Caco-2 (cell line): Measurements from ENCODE around the gene MRPS27. TPM values are rescaled to one million over a fixed set of nuclear protein-coding genes. Genes with fewer than 3 reads are reported as not detected.

Experiments
- BruUV-seq: library from RNA; stranded (reverse); fragments of 400-500 nt; replicated peaks from 2 replicates; lab custom pipeline; 2021; lab: Mats Ljungman, UMichigan
- CTCF ChIA-PET: fragments of 300-600 bp; sonication (Branson Sonifier 250); formaldehyde crosslinking; loops from one replicate; lab custom pipeline; 2022; ENCODE audit warnings: antibody characterized with exemption; lab: Charles Lee
- POLR2A ChIA-PET: fragments of 300-600 bp; sonication (Branson Sonifier 250); formaldehyde crosslinking; loops from one replicate; lab custom pipeline; 2022; ENCODE audit warnings: antibody characterized with exemption; lab: Charles Lee
- DNase-seq, 2 experiments: peaks; one replicate each; pipeline versions ENCODE4 v3.0.0 to v3.0.0-alpha.2; 2020 to 2022
- H3K27me3 ChIP-seq: replicated peaks from 2 replicates; pipeline ENCODE4 v1.6.0; 2011; ENCODE audit warnings: low read length; ENCODE audit not compliant: control insufficient read depth, insufficient read depth
- H3K36me3 ChIP-seq: 2 replicates; pipeline ENCODE4 v1.5.1; 2011; ENCODE audit warnings: low read length; ENCODE audit not compliant: control insufficient read depth, insufficient read depth
- H3K4me1 ChIP-seq: fragments of 250-450 bp; sonication (Bioruptor Pico); 2 replicates; pipeline ENCODE4 v1.5.1; 2020; ENCODE audit warnings: mild to moderate bottlenecking
- H3K4me3 ChIP-seq: 2 replicates; pipeline ENCODE4 v1.5.1; 2011; ENCODE audit warnings: low read depth, mild to moderate bottlenecking, control low read depth, low read length
- H3K9me3 ChIP-seq: fragments of 250-450 bp; sonication (Bioruptor Pico); 2 replicates; pipeline ENCODE4 v1.5.1; 2020; ENCODE audit warnings: mild to moderate bottlenecking, moderate library complexity
- H3K27ac Mint-ChIP-seq: one replicate; pipeline ENCODE4 v1.8.0; 2022; ENCODE audit warnings: mixed read lengths; ENCODE audit not compliant: unreplicated experiment
- H3K27me3 Mint-ChIP-seq: one replicate; pipeline ENCODE4 v1.8.0; 2022; ENCODE audit warnings: mixed read lengths; ENCODE audit not compliant: insufficient read depth, unreplicated experiment
- H3K36me3 Mint-ChIP-seq: one replicate; pipeline ENCODE4 v1.8.0; 2022; ENCODE audit warnings: mild to moderate bottlenecking, mixed read lengths; ENCODE audit not compliant: insufficient read depth, unreplicated experiment
- H3K4me1 Mint-ChIP-seq: one replicate; pipeline ENCODE4 v1.8.0; 2022; ENCODE audit warnings: low read depth, mixed read lengths; ENCODE audit not compliant: unreplicated experiment
- H3K4me3 Mint-ChIP-seq: one replicate; pipeline ENCODE4 v1.8.0; 2022; ENCODE audit warnings: mild to moderate bottlenecking, moderate library complexity, mixed read lengths; ENCODE audit not compliant: unreplicated experiment
- H3K9me3 Mint-ChIP-seq: one replicate; pipeline ENCODE4 v1.8.0; 2022; ENCODE audit warnings: mixed read lengths; ENCODE audit not compliant: unreplicated experiment
- intact Hi-C: fragments of 100-400 bp; cut with micrococcal nuclease; formaldehyde crosslinking; loops from one replicate; pipeline ENCODE4 v1.10.0; 2022; ENCODE audit not compliant: unreplicated experiment
- total RNA-seq: library from RNA; stranded (reverse); gene quantifications from 2 replicates; pipeline ENCODE4 v1.2.3, GENCODE V29; 2022
- TF ChIP-seq, protein P1 (sequence below), 2 experiments: fragments of 200-600 bp in 1 of 2; IDR thresholded peaks; 1 replicate in 1 of 2; 2 replicates in 1 of 2; pipeline versions ENCODE4 v1.5.1 to v1.8.0; 2011 to 2022; ENCODE audit warnings: antibody characterized with exemption in 1 of 2, control low read depth in 1 of 2, inconsistent platforms in 1 of 2, low read depth in 1 of 2, low read length in 1 of 2, mild to moderate bottlenecking in 1 of 2, moderate library complexity in 1 of 2; ENCODE audit not compliant: insufficient read depth in 1 of 2, severe bottlenecking in 1 of 2, unreplicated experiment in 1 of 2

MRPS27 gene
- total RNA-seq, 1 experiment from 2014 or later: 71.1 TPM

DNA sequence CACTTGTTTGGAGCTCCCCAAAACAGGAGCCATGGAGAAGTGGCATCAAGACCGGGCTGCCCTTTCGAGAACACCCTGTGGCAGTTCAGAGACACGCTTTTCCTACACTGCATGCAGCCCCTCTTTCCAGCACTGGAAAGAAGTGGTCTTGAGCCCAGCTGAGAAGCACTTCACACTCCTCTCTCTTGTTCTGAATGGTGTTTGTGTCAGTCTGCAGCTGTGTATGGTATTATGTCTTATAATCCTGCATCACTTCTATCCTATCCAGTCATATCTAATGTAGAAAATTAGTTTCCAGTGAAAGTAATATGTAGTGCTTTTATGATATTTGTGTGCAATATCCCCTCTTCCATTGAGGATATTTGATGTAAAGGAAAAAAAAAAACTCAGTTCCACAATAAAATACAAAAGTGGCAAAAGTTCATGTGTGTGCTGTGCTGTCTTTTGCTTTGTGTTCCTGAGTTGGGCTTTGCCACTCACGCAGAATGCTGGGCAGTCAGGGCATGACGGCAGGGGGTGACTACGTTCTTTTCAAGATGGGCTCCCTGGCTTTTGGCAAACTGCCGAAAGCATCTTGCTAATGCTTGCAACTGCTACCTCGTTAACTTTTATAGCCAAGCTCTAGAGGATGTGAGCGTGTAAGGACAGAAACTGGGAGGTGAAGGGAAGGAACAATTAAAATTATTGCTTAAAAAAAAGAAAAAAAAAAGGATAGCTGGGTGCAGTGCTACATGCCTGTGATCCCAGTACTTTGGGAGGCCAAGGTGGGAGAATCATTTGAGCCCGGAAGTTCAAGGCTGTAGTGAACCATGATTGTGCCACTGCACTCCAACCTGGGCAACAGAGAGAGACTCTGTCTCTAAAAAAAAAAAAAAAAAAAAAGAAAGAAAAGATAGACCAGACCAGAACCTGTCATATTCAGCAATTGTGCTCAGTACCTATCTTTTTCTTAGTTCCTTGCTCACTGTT is 110.6 kb downstream of the MRPS27 start:
- Histone ChIP-seq H3K27me3 (no peaks in the 10 kb centered on the region), H3K4me3 (no peak overlapping the region), H3K36me3 (no peaks in the 10 kb centered on the region), H3K4me1 (no peaks in the 10 kb centered on the region), H3K9me3 (no peaks in the 10 kb centered on the region)
- Mint-ChIP-seq H3K9me3 (no peaks in the 10 kb centered on the region), H3K27me3 (no peaks in the 10 kb centered on the region), H3K4me3 (no peak overlapping the region), H3K4me1 (peaks cover 8% of the 10 kb centered on the region), H3K27ac (no peak overlapping the region), H3K36me3 (no peaks in the 10 kb centered on the region)
- ChIA-PET POLR2A (no interaction called here), CTCF (interaction anchor here (0.5 kb wide), 1 partner anchor 887 kb away, joined by 3 read pairs; no protein-coding TSS in a partner anchor)
- intact Hi-C loops: no loop called here
- DNase-seq: no peak
- no TSS peak for BruUV-seq
- TF ChIP-seq, protein P1, sequence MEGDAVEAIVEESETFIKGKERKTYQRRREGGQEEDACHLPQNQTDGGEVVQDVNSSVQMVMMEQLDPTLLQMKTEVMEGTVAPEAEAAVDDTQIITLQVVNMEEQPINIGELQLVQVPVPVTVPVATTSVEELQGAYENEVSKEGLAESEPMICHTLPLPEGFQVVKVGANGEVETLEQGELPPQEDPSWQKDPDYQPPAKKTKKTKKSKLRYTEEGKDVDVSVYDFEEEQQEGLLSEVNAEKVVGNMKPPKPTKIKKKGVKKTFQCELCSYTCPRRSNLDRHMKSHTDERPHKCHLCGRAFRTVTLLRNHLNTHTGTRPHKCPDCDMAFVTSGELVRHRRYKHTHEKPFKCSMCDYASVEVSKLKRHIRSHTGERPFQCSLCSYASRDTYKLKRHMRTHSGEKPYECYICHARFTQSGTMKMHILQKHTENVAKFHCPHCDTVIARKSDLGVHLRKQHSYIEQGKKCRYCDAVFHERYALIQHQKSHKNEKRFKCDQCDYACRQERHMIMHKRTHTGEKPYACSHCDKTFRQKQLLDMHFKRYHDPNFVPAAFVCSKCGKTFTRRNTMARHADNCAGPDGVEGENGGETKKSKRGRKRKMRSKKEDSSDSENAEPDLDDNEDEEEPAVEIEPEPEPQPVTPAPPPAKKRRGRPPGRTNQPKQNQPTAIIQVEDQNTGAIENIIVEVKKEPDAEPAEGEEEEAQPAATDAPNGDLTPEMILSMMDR (IDR thresholded peaks at IDR 0.05; ENCODE audit: insufficient read depth in 1 of 2, low read depth in 1 of 2, low read length in 1 of 2, severe bottlenecking in 1 of 2, unreplicated experiment in 1 of 2): no peak

- ChIA-PET CTCF (no interaction called here), POLR2A (no interaction called here)
- no peak for DNase-seq
- H3K4me1 ChIP-seq: no peaks in the 10 kb centered on the region
- intact Hi-C loops: no loop called here
- H3K9me3 Mint-ChIP-seq: no peaks in the 10 kb centered on the region
- no TSS peak for BruUV-seq
- H3K4me3 ChIP-seq: no peak overlapping the region
- no peak overlapping the region for H3K27ac Mint-ChIP-seq
- peaks cover 8% of the 10 kb centered on the region for H3K4me1 Mint-ChIP-seq
- no peak overlapping the region for H3K4me3 Mint-ChIP-seq
- no peaks in the 10 kb centered on the region for H3K36me3 Mint-ChIP-seq
- no peaks in the 10 kb centered on the region for H3K36me3 ChIP-seq
- TF ChIP-seq, protein P1 (IDR thresholded peaks at IDR 0.05; ENCODE audit: insufficient read depth in 1 of 2, low read depth in 1 of 2, low read length in 1 of 2, severe bottlenecking in 1 of 2, unreplicated experiment in 1 of 2): no peak
- no peaks in the 10 kb centered on the region for H3K9me3 ChIP-seq
- H3K27me3 Mint-ChIP-seq: no peaks in the 10 kb centered on the region
- no peaks in the 10 kb centered on the region for H3K27me3 ChIP-seq
These were observed 111.6 kb downstream of the MRPS27 start for GRCh38 chr5:72208324-72208926.

DNA sequence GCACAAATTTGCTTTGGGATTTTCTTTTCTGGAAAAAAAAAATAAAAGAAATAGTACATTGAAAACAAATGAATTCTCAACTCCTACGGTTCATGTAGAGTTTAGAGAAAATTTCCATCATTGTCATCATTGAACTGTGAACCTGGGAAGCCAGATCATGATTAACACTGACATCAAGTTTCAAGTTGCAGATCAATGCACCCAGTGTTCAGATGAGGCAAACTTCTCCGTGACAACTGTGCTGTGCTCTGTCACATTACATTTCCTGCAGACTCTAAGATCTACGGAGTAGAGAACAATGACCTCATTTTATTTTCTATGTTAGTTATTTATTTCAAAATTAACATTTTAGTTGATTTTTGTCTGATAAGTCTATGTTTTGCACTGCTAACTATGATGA is 113.0 kb downstream of the MRPS27 start:
- no TSS peak for BruUV-seq
- POLR2A ChIA-PET: no interaction called here

More for the DNA sequence above, 113.0 kb downstream of the MRPS27 start:
- no peak for DNase-seq
- intact Hi-C loops: no loop called here
- Mint-ChIP-seq H3K36me3 (no peaks in the 10 kb centered on the region), H3K9me3 (no peaks in the 10 kb centered on the region), H3K4me1 (peaks cover 3% of the 10 kb centered on the region), H3K4me3 (no peak overlapping the region), H3K27me3 (no peaks in the 10 kb centered on the region), H3K27ac (no peak overlapping the region)
- H3K4me1 ChIP-seq: no peaks in the 10 kb centered on the region
- no peak overlapping the region for H3K4me3 ChIP-seq
- CTCF ChIA-PET: no interaction called here
- no peaks in the 10 kb centered on the region for H3K27me3 ChIP-seq
- no peaks in the 10 kb centered on the region for H3K36me3 ChIP-seq
- H3K9me3 ChIP-seq: no peaks in the 10 kb centered on the region
- TF ChIP-seq, protein P1 (IDR thresholded peaks at IDR 0.05; ENCODE audit: insufficient read depth in 1 of 2, low read depth in 1 of 2, low read length in 1 of 2, severe bottlenecking in 1 of 2, unreplicated experiment in 1 of 2): no peak
